Activated CD8-positive, alpha-beta T cell treated with anti-CD3 and anti-CD28 coated beads for 36 hours (primary cell): ENCODE measurements around the gene OSBPL10. TPM values are rescaled to one million over a fixed set of nuclear protein-coding genes. Genes with fewer than 3 reads are reported as not detected.

ENCODE experiments used
- ATAC-seq: fragments of 200-7000 bp; cut with Tn5 transposase; one replicate; pipeline ENCODE4 v1.10.0; 2021; ENCODE audit warnings: mild to moderate bottlenecking, moderate library complexity
- CTCF ChIA-PET: fragments of 350-600 bp; sonication (Branson Sonifier 250); formaldehyde crosslinking; loops from one replicate; lab custom pipeline; 2021; ENCODE audit warnings: antibody characterized with exemption; lab: Charles Lee
- POLR2A ChIA-PET: fragments of 350-600 bp; sonication (Branson Sonifier 250); formaldehyde crosslinking; loops from one replicate; lab custom pipeline; 2021; ENCODE audit warnings: antibody characterized with exemption; lab: Charles Lee
- DNase-seq: peaks from one replicate; pipeline ENCODE4 v3.0.0-alpha.2; 2020
- H3K27ac Mint-ChIP-seq: one replicate; pipeline ENCODE4 v1.8.0; 2021; ENCODE audit warnings: mild to moderate bottlenecking, mixed read lengths
- H3K27me3 Mint-ChIP-seq: one replicate; pipeline ENCODE4 v1.8.0; 2021; ENCODE audit warnings: mixed read lengths
- H3K36me3 Mint-ChIP-seq: one replicate; pipeline ENCODE4 v1.8.0; 2021; ENCODE audit warnings: low read depth, mixed read lengths
- H3K4me1 Mint-ChIP-seq: one replicate; pipeline ENCODE4 v1.8.0; 2021; ENCODE audit warnings: low read depth, mixed read lengths
- H3K4me3 Mint-ChIP-seq: one replicate; pipeline ENCODE4 v1.8.0; 2021; ENCODE audit warnings: mild to moderate bottlenecking, moderate library complexity, mixed read lengths
- H3K9me3 Mint-ChIP-seq: one replicate; pipeline ENCODE4 v1.8.0; 2021; ENCODE audit warnings: mixed read lengths
- intact Hi-C: fragments of 100-400 bp; cut with micrococcal nuclease; formaldehyde crosslinking; loops from one replicate; pipeline ENCODE4 v1.10.0; 2022
- total RNA-seq, 2 experiments: library from RNA; stranded (reverse); gene quantifications; one replicate each; pipeline ENCODE4 v1.2.3, GENCODE V29; 2021
- TF ChIP-seq, protein P1 (sequence below): fragments of 200-600 bp; IDR thresholded peaks from one replicate; pipeline ENCODE4 v1.8.0; 2022; ENCODE audit warnings: antibody characterized with exemption, mild to moderate bottlenecking

OSBPL10 gene
- total RNA-seq, 2 experiments from 2014 or later, result 1.9 to 2.1 TPM

DNA sequence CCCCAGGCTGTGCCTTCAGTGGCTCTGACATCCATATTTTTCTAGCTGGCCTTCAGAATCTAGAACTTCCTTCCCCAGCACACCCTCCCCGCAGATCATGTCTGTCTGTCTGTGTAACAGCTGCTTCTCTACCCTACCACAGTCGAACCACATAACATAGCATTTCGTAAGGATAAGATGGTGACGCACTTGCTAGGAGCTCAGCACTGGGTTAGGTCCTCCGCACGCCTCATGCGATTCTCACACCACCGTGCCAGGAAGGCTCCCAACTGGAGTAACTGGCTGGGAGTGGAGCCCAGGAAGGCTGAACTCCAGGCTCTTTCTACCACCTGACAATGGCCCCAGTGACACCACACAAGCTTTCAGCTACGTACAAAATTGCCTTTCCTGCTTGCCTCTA is 279.8 kb downstream of the OSBPL10 start:
- TF ChIP-seq, protein P1, sequence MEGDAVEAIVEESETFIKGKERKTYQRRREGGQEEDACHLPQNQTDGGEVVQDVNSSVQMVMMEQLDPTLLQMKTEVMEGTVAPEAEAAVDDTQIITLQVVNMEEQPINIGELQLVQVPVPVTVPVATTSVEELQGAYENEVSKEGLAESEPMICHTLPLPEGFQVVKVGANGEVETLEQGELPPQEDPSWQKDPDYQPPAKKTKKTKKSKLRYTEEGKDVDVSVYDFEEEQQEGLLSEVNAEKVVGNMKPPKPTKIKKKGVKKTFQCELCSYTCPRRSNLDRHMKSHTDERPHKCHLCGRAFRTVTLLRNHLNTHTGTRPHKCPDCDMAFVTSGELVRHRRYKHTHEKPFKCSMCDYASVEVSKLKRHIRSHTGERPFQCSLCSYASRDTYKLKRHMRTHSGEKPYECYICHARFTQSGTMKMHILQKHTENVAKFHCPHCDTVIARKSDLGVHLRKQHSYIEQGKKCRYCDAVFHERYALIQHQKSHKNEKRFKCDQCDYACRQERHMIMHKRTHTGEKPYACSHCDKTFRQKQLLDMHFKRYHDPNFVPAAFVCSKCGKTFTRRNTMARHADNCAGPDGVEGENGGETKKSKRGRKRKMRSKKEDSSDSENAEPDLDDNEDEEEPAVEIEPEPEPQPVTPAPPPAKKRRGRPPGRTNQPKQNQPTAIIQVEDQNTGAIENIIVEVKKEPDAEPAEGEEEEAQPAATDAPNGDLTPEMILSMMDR, result no peak
- H3K4me1 Mint-ChIP-seq, result peaks cover 7% of the 10 kb centered on the region
- CTCF ChIA-PET, result interaction anchor here (0.6 to 1.4 kb wide), 3 partner anchors 8 to 67 kb away, joined by 3 read pairs; no protein-coding TSS in a partner anchor
- H3K9me3 Mint-ChIP-seq, result no peaks in the 10 kb centered on the region
- no peak overlapping the region for H3K4me3 Mint-ChIP-seq
- H3K27me3 Mint-ChIP-seq, result no peaks in the 10 kb centered on the region
- DNase-seq (no peak), ATAC-seq (no peak)
- H3K27ac Mint-ChIP-seq, result no peak overlapping the region
- intact Hi-C loops, result no loop called here
- POLR2A ChIA-PET, result no interaction called here
- H3K36me3 Mint-ChIP-seq, result no peaks in the 10 kb centered on the region

DNA sequence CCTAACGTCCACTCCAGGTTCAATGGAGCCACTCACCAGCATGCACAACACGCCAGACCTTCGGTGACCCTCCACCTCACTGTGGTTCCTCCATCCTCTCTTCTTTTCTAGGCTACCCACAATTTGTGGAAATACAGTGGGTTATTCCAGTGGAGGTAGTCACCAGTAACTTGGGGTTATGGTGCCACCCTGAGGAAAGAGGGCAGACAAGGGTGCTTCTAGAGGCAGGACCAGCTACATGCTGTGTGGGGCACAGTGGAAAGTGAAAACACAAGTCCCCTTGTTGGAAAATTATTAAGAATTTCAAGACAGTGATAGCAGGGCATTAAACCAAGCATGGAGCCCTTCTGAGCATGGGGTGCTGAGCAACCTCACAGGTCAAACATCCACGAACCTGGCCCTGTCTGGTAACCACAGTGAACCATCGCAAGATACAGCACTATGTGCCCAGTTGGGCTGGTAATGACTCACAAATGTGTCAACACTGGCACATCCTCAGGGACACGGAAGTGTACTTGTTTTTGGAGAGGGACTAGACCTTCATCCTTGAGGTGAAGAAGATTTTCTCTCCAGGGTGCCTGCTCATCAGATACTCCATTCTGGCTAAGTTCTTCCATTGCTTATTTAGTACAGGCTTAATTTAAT is 281.6 kb downstream of the OSBPL10 start:
- TF ChIP-seq, protein P1, result no peak
- H3K36me3 Mint-ChIP-seq, result no peaks in the 10 kb centered on the region
- intact Hi-C loops, result loop anchor here (10.0 kb wide), 1 partner anchor 145 kb away; no protein-coding TSS in a partner anchor
- CTCF ChIA-PET, result no interaction called here
- POLR2A ChIA-PET, result no interaction called here
- DNase-seq (no peak), ATAC-seq (no peak)
- no peaks in the 10 kb centered on the region for H3K27me3 Mint-ChIP-seq
- no peaks in the 10 kb centered on the region for H3K4me1 Mint-ChIP-seq
- H3K9me3 Mint-ChIP-seq, result no peaks in the 10 kb centered on the region
- no peak overlapping the region for H3K27ac Mint-ChIP-seq
- H3K4me3 Mint-ChIP-seq, result no peak overlapping the region

DNA sequence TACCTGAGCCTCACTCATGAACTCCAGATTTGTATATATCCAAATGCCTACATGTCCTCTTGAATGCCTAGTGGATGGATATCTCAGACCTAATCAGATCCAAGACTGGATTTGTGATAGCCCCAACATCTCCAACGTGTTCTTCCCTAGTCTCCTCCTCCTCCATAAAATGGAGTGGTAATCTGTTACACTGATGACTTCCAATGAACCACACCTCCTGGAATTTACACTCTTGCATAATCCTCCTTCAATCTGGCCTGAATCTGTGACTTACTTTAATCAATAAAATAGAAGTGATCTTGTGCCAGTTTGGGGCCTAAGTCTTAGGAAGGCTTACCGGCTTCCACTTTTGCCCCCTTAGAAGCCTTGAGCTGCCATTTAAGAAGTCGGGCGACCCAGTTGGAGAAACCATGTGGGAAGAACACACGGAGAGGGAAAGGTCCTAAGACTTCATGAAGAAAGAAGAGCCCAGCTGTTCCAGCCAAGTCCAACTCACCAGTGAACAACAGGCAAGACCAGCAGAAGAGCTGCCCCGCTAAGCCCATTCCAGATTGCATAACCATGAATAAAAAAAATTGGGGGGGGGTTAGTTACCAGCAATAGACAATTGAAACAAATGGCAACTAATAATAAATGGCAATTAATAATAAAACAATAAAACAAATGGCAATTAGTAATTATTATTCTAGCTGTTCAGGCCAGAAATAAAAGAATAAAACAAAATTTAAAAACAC is 284.1 kb downstream of the OSBPL10 start:
- H3K4me3 Mint-ChIP-seq, result no peak overlapping the region
- intact Hi-C loops, result loop anchor here (10.0 kb wide), 1 partner anchor 142 kb away; no protein-coding TSS in a partner anchor
- H3K9me3 Mint-ChIP-seq, result no peaks in the 10 kb centered on the region
- no peaks in the 10 kb centered on the region for H3K27me3 Mint-ChIP-seq
- ATAC-seq, result no peak
- H3K36me3 Mint-ChIP-seq, result no peaks in the 10 kb centered on the region
- CTCF ChIA-PET, result interaction anchor here (1.1 kb wide), 1 partner anchor 7 kb away, joined by 3 read pairs; no protein-coding TSS in a partner anchor
- TF ChIP-seq, protein P1, result no peak
- no peak for DNase-seq
- POLR2A ChIA-PET, result no interaction called here
- H3K27ac Mint-ChIP-seq, result no peak overlapping the region
- H3K4me1 Mint-ChIP-seq, result no peaks in the 10 kb centered on the region

DNA sequence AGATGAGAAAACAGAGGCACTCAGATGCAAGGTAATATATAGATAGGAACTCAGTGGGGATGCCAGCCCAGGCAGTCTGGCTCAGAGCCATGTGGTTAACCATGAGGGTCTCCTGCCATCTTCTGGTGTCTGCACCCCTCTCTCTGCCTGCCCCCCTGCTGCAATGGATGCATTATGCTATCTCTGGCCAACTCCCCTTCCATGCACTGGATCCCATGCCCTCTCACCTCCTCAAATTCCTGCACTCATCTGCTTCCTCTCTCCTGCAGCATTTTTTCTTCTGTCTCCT is 285.1 kb downstream of the OSBPL10 start:
- Mint-ChIP-seq H3K4me3 (no peak overlapping the region), H3K36me3 (no peaks in the 10 kb centered on the region), H3K27ac (no peak overlapping the region), H3K27me3 (no peaks in the 10 kb centered on the region), H3K4me1 (no peaks in the 10 kb centered on the region), H3K9me3 (no peaks in the 10 kb centered on the region)
- ChIA-PET POLR2A (no interaction called here), CTCF (interaction anchor here (1.0 to 1.6 kb wide), 5 partner anchors 8 to 408 kb away, joined by 3 to 5 read pairs (median 3); no protein-coding TSS in a partner anchor)
- DNase-seq, result no peak
- TF ChIP-seq, protein P1, result no peak
- intact Hi-C loops, result loop anchor here (10.0 kb wide), 1 partner anchor 141 kb away; no protein-coding TSS in a partner anchor
- no peak for ATAC-seq
